HepG2 (cell line): ENCODE results near the gene INTS2. TPM values are rescaled to one million over a fixed set of nuclear protein-coding genes. Genes with fewer than 3 reads are reported as not detected.

ENCODE experiments used
- ATF4 ChIP-seq, 2 experiments: fragments of 450-650 bp in 1 of 2; sonication (generic) in 1 of 2; formaldehyde crosslinking; IDR thresholded peaks; 2 replicates each; pipeline versions ENCODE4 v1.5.0 to v1.8.0; 2020 to 2022; ENCODE audit warnings: mild to moderate bottlenecking in 1 of 2, missing genetic modification reagents in 1 of 2
- CEBPB ChIP-seq: IDR thresholded peaks from 2 replicates; pipeline ENCODE4 v1.6.1; 2011; ENCODE audit warnings: low read depth, low read length, improper control_type of control experiment, borderline replicate concordance
- GTF3A ChIP-seq: sonication (generic); formaldehyde crosslinking; conservative IDR thresholded peaks from 2 replicates; pipeline ENCODE4 v1.4.0; 2020; ENCODE audit warnings: mild to moderate bottlenecking, missing genetic modification reagents
- MED1 ChIP-seq: sonication (generic); formaldehyde crosslinking; IDR thresholded peaks from 2 replicates; pipeline ENCODE4 v1.4.0; 2020; ENCODE audit warnings: missing genetic modification reagents
- NR3C1 ChIP-seq: sonication (generic); formaldehyde crosslinking; IDR thresholded peaks from 2 replicates; pipeline ENCODE4 v1.4.0; 2020; ENCODE audit warnings: missing genetic modification reagents
- TCF7L2 ChIP-seq: IDR thresholded peaks from 2 replicates; pipeline ENCODE4 v1.6.1; 2011; ENCODE audit warnings: mild to moderate bottlenecking, low read depth, low read length, moderate library complexity
- TFDP1 ChIP-seq: IDR thresholded peaks from 2 replicates; pipeline ENCODE4 v1.6.1; 2016; ENCODE audit warnings: missing compliant biosample characterization, missing genetic modification reagents, borderline replicate concordance
- TMF1 ChIP-seq: sonication (generic); formaldehyde crosslinking; IDR thresholded peaks from 2 replicates; pipeline ENCODE4 v1.8.1; 2022; ENCODE audit warnings: low read depth, missing genetic modification reagents
- ZBTB21 ChIP-seq: sonication (generic); formaldehyde crosslinking; IDR thresholded peaks from 2 replicates; pipeline ENCODE4 v1.4.0; 2020; ENCODE audit warnings: missing genetic modification reagents
- ZBTB39 ChIP-seq: sonication (generic); formaldehyde crosslinking; IDR thresholded peaks from 2 replicates; pipeline ENCODE4 v1.5.0; 2020; ENCODE audit warnings: missing genetic modification reagents
- ZFP91 ChIP-seq: sonication (generic); formaldehyde crosslinking; IDR thresholded peaks from 2 replicates; pipeline ENCODE4 v1.9.0; 2022; ENCODE audit warnings: missing genetic modification reagents, mild to moderate bottlenecking, borderline replicate concordance
- ZNF138 ChIP-seq: sonication (generic); formaldehyde crosslinking; IDR thresholded peaks from 2 replicates; pipeline ENCODE4 v1.5.0; 2020; ENCODE audit warnings: mild to moderate bottlenecking, low read depth, missing genetic modification reagents
- ZNF230 ChIP-seq: sonication (generic); formaldehyde crosslinking; IDR thresholded peaks from 2 replicates; pipeline ENCODE4 v1.4.0; 2020; ENCODE audit warnings: mild to moderate bottlenecking, missing genetic modification reagents
- ZNF543 ChIP-seq: sonication (generic); formaldehyde crosslinking; IDR thresholded peaks from 2 replicates; pipeline ENCODE4 v1.4.0; 2020; ENCODE audit warnings: mild to moderate bottlenecking, missing genetic modification reagents
- ZNF577 ChIP-seq: sonication (generic); formaldehyde crosslinking; IDR thresholded peaks from 2 replicates; pipeline ENCODE4 v1.4.0; 2020; ENCODE audit warnings: mild to moderate bottlenecking, low read depth, missing genetic modification reagents, borderline replicate concordance
- ZNF629 ChIP-seq: sonication (generic); formaldehyde crosslinking; conservative IDR thresholded peaks from 2 replicates; pipeline ENCODE4 v1.5.0; 2020; ENCODE audit warnings: missing genetic modification reagents
- ZNF740 ChIP-seq: sonication (generic); formaldehyde crosslinking; IDR thresholded peaks from 2 replicates; pipeline ENCODE4 v1.4.0; 2020; ENCODE audit warnings: missing genetic modification reagents
- ZNF746 ChIP-seq: sonication (generic); formaldehyde crosslinking; IDR thresholded peaks from 2 replicates; pipeline ENCODE4 v1.8.0; 2022; ENCODE audit warnings: mild to moderate bottlenecking, missing genetic modification reagents
- ZNF850 ChIP-seq: sonication (generic); formaldehyde crosslinking; conservative IDR thresholded peaks from 2 replicates; pipeline ENCODE4 v1.9.0; 2021; ENCODE audit warnings: mild to moderate bottlenecking, missing genetic modification reagents
- ZSCAN5A ChIP-seq: sonication (generic); formaldehyde crosslinking; IDR thresholded peaks from 2 replicates; pipeline ENCODE4 v1.8.0; 2022; ENCODE audit warnings: mild to moderate bottlenecking, missing genetic modification reagents, borderline replicate concordance
- polyA plus RNA-seq, 8 experiments: library from polyadenylated mRNA; depleted of rRNA in 3 of 8; stranded (reverse) in 7 of 8; unstranded in 1 of 8; fragments of >200 nt; fragmentation: Illumina TruSeq in 4 of 8; extraction: Trizol in 4 of 8; gene quantifications; 2 replicates each; pipeline versions ENCODE4 v1.2.1 to v1.2.3, GENCODE V29; 2011 to 2016; ENCODE audit warnings: low read depth in 4 of 8, missing spikeins in 1 of 8, mixed read lengths in 1 of 8; ENCODE audit not compliant: insufficient read depth in 1 of 8
- total RNA-seq, 5 experiments: library from RNA; depleted of rRNA; stranded (reverse); fragments of >200 nt; fragmentation: Illumina TruSeq; extraction: Trizol; gene quantifications; 2 replicates each; pipeline ENCODE4 v1.2.3, GENCODE V29; 2016; ENCODE audit warnings: low read depth in 1 of 5

The INTS2 gene
- total and polyA plus RNA-seq, 2 of the 13 experiments (the other 11 are each of a cell fraction or from before 2014, with no cell fraction given) = 20.5 to 30.2 TPM

GRCh38 chr17:61927208-61928100 is at the start of gene INTS2 (continued):
- TF ChIP-seq ZFP91 (peak; percentile 97), ZBTB21 (CRISPR knock-in tag) (peak; percentile 54; the same call in 1 of the 2 replicates), NR3C1 (CRISPR knock-in tag) (no peak), ZNF850 (CRISPR knock-in tag) (0 out of 2 replicates have a peak, but pooled peaks have one; percentile 70), ZNF629 (CRISPR knock-in tag) (no peak; the same call in none of the 2 replicates), ZNF138 (0 out of 2 replicates have a peak, but pooled peaks have one; percentile 84), ZBTB39 (CRISPR knock-in tag) (no peak; the same call in 1 of the 2 replicates), ZNF543 (CRISPR knock-in tag) (peak; percentile 98), TFDP1 (peak; percentile 21; the same call in 1 of the 2 replicates), TMF1 (peak; percentile 60; the same call in 1 of the 2 replicates), ZNF230 (CRISPR knock-in tag) (peak; percentile 95; the same call in 1 of the 2 replicates), ZNF746 (CRISPR knock-in tag) (peak; percentile 75), GTF3A (CRISPR knock-in tag) (peak; percentile 62), ZNF740 (CRISPR knock-in tag) (no peak), MED1 (CRISPR knock-in tag) (peak; percentile 55; the same call in 1 of the 2 replicates), ZSCAN5A (CRISPR knock-in tag) (peak; percentile 72; the same call in 1 of the 2 replicates), ATF4 (CRISPR knock-in tag; IDR thresholded peaks at IDR 0.05) (peak in 1 of 2 experiments; percentile 48; a peak in 1 of 4 replicates), ZNF577 (CRISPR knock-in tag) (0 out of 2 replicates have a peak, but pooled peaks have one; percentile 85), TCF7L2 (no peak), CEBPB (no peak)
